Measurements from ENCODE around the gene SAP30BP.

SAP30BP gene

DNA sequence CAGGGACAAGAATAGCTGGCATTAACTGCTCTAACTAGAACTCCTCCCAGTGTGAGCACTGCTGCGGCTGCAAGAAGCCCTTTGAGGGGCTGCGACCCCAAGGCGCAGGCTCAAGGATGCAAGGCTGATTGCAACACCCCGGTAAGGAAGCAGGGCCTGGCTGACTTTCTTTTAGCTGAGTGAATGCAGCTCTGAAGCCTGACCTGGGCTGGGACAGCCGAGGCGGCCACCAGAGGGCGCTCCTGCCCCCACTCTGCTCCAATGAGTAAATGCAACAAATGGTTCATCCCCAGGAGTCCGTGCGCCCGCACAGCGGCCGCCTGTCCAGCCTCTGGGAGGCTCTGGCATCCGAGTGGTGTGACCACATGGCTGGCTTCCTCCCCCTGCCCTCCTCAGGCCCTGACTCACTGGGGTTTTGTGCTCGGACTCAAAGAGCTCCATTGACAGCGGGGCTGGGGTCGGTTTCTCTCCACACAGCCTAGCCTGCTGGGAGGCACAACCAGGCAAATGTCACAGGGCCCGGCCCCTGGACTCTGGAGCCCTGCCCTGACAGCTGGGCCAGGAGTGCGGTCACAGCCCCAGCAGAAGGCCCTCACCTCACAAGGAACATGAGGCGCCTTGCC is 34.2 kb upstream of the SAP30BP start, which contains the start of gene SMIM5:
Gene SMIM5, plus strand, starts transcription at position 572 of the 623 bp plus-strand sequence. CDS start 6,768 bp downstream, outside the sequence.
- Histone ChIP-seq H3K36me3 (ENCODE audit: control insufficient read depth in 2 of 2, insufficient read depth in 1 of 2, low read length in 2 of 2) (peaks cover 0 to 52% of the 10 kb centered on the region in 2 experiments; a peak in 1 of 3 replicates), H3K27ac (ENCODE audit: extremely low read depth, low read depth, low read length) (no peak within 1 kb of the TSS), H3K4me1 (ENCODE audit: control insufficient read depth, insufficient read depth, low read length) (peaks cover 11% of the 10 kb centered on the region), H3K4me3 (ENCODE audit: low read depth, low read length) (no peak within 1 kb of the TSS), H3K9me3 (ENCODE audit: control insufficient read depth, insufficient read depth, low read depth, low read length) (no peaks in the 10 kb centered on the region)
- ChIA-PET CTCF (interaction anchor here (0.6 to 10.6 kb wide), 82 partner anchors 9 to 624 kb away, joined by 3 to 410 read pairs (median 5); partner anchors contain the start of genes GALK1, RECQL5, SAP30BP and TSEN54), POLR2A (interaction anchor here (0.6 to 2.0 kb wide), 12 partner anchors 9 to 147 kb away, joined by 3 to 9 read pairs (median 4); partner anchors contain the start of genes RECQL5 and SAP30BP)
- TF ChIP-seq CTCF (tag by site-specific recombination; IDR thresholded peaks at IDR 0.05) (peak; percentile 83), GLIS1 (tag by site-specific recombination; IDR thresholded peaks at IDR 0.05) (peak; percentile 57), ZNF350 (tag by site-specific recombination; IDR thresholded peaks at IDR 0.05) (no peak), ZNF2 (tag by site-specific recombination; IDR thresholded peaks at IDR 0.05) (0 out of 2 replicates have a peak, but pooled peaks have one; percentile 41), YY2 (tag by site-specific recombination; IDR thresholded peaks at IDR 0.05) (no peak), ZBTB44 (tag by site-specific recombination; IDR thresholded peaks at IDR 0.05) (peak; percentile 68), ZBTB8A (tag by site-specific recombination; IDR thresholded peaks at IDR 0.05) (peak; percentile 57), ZNF555 (tag by site-specific recombination; conservative IDR thresholded peaks at IDR 0.05) (no peak), ZNF600 (tag by site-specific recombination; IDR thresholded peaks at IDR 0.05) (peak; percentile 14; the same call in 1 of the 2 replicates), ZIC2 (tag by site-specific recombination; IDR thresholded peaks at IDR 0.05) (peak; percentile 73), ZNF76 (tag by site-specific recombination; IDR thresholded peaks at IDR 0.05; ENCODE audit: borderline replicate concordance, low read depth) (0 out of 2 replicates have a peak, but pooled peaks have one; percentile 39), SCRT2 (tag by site-specific recombination; IDR thresholded peaks at IDR 0.05) (peak; percentile 99), ZSCAN30 (tag by site-specific recombination; IDR thresholded peaks at IDR 0.05) (peak; percentile 35; the same call in 1 of the 2 replicates), KLF10 (tag by site-specific recombination; IDR thresholded peaks at IDR 0.05) (no peak), ZNF548 (tag by site-specific recombination; IDR thresholded peaks at IDR 0.05) (no peak), GLIS2 (tag by site-specific recombination; IDR thresholded peaks at IDR 0.05) (peak; percentile 12; the same call in 1 of the 2 replicates), KLF8 (tag by site-specific recombination; IDR thresholded peaks at IDR 0.05) (no peak), ZNF48 (tag by site-specific recombination; IDR thresholded peaks at IDR 0.05) (no peak), ZNF654 (tag by site-specific recombination; IDR thresholded peaks at IDR 0.05; ENCODE audit: low read depth) (peak; percentile 50), ZNF211 (tag by site-specific recombination; IDR thresholded peaks at IDR 0.05; ENCODE audit: low read depth) (no peak), WT1 (tag by site-specific recombination; IDR thresholded peaks at IDR 0.05) (no peak)
- TF ChIP-seq, protein P1, sequence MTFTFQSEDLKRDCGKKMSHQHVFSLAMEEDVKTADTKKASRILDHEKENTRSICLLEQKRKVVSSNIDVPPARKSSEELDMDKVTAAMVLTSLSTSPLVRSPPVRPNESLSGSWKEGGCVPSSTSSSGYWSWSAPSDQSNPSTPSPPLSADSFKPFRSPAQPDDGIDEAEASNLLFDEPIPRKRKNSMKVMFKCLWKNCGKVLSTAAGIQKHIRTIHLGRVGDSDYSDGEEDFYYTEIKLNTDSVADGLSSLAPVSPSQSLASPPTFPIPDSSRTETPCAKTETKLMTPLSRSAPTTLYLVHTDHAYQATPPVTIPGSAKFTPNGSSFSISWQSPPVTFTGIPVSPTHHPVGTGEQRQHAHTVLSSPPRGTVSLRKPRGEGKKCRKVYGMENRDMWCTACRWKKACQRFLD (tag by site-specific recombination; IDR thresholded peaks at IDR 0.05): no peak
- TF ChIP-seq, protein P2, sequence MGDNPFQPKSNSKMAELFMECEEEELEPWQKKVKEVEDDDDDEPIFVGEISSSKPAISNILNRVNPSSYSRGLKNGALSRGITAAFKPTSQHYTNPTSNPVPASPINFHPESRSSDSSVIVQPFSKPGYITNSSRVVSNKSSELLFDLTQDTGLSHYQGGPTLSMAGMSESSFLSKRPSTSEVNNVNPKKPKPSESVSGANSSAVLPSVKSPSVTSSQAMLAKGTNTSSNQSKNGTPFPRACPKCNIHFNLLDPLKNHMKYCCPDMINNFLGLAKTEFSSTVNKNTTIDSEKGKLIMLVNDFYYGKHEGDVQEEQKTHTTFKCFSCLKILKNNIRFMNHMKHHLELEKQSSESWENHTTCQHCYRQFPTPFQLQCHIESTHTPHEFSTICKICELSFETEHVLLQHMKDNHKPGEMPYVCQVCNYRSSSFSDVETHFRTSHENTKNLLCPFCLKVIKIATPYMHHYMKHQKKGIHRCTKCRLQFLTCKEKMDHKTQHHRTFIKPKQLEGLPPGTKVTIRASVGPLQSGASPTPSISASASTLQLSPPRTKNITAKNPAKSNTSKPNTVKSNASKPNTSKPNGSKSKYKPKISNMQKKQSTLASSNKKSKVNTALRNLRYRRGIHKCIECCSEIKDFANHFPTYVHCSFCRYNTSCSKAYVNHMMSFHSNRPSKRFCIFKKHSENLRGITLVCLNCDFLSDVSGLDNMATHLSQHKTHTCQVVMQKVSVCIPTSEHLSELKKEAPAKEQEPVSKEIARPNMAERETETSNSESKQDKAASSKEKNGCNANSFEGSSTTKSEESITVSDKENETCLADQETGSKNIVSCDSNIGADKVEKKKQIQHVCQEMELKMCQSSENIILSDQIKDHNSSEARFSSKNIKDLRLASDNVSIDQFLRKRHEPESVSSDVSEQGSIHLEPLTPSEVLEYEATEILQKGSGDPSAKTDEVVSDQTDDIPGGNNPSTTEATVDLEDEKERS (tag by site-specific recombination; IDR thresholded peaks at IDR 0.05): no peak
- TF ChIP-seq, protein P3, sequence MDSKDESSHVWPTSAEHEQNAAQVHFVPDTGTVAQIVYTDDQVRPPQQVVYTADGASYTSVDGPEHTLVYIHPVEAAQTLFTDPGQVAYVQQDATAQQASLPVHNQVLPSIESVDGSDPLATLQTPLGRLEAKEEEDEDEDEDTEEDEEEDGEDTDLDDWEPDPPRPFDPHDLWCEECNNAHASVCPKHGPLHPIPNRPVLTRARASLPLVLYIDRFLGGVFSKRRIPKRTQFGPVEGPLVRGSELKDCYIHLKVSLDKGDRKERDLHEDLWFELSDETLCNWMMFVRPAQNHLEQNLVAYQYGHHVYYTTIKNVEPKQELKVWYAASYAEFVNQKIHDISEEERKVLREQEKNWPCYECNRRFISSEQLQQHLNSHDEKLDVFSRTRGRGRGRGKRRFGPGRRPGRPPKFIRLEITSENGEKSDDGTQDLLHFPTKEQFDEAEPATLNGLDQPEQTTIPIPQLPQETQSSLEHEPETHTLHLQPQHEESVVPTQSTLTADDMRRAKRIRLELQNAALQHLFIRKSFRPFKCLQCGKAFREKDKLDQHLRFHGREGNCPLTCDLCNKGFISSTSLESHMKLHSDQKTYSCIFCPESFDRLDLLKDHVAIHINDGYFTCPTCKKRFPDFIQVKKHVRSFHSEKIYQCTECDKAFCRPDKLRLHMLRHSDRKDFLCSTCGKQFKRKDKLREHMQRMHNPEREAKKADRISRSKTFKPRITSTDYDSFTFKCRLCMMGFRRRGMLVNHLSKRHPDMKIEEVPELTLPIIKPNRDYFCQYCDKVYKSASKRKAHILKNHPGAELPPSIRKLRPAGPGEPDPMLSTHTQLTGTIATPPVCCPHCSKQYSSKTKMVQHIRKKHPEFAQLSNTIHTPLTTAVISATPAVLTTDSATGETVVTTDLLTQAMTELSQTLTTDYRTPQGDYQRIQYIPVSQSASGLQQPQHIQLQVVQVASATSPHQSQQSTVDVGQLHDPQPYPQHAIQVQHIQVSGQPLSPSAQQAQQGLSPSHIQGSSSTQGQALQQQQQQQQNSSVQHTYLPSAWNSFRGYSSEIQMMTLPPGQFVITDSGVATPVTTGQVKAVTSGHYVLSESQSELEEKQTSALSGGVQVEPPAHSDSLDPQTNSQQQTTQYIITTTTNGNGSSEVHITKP (tag by site-specific recombination; IDR thresholded peaks at IDR 0.05): peak; percentile 80
- TF ChIP-seq, protein P4, sequence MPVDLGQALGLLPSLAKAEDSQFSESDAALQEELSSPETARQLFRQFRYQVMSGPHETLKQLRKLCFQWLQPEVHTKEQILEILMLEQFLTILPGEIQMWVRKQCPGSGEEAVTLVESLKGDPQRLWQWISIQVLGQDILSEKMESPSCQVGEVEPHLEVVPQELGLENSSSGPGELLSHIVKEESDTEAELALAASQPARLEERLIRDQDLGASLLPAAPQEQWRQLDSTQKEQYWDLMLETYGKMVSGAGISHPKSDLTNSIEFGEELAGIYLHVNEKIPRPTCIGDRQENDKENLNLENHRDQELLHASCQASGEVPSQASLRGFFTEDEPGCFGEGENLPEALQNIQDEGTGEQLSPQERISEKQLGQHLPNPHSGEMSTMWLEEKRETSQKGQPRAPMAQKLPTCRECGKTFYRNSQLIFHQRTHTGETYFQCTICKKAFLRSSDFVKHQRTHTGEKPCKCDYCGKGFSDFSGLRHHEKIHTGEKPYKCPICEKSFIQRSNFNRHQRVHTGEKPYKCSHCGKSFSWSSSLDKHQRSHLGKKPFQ (tag by site-specific recombination; IDR thresholded peaks at IDR 0.05): no peak

Data from HEK293 (cell line).